AG09309 (cell line): Measurements from ENCODE around the gene DAAM1.

Experiments
- DNase-seq: peaks from one replicate; pipeline ENCODE4 v3.0.0-alpha.2; 2010; ENCODE audit warnings: low read depth
- H3K4me3 ChIP-seq: 2 replicates; pipeline ENCODE4 v1.5.1; 2011; ENCODE audit warnings: mild to moderate bottlenecking, low read depth, low read length, moderate library complexity; ENCODE audit not compliant: control insufficient read depth
- TF ChIP-seq, protein P1 (sequence below): IDR thresholded peaks from 2 replicates; pipeline ENCODE4 v1.5.1; 2011; ENCODE audit warnings: mild to moderate bottlenecking, low read depth, low read length, inconsistent platforms; ENCODE audit not compliant: insufficient read depth, control insufficient read depth; ENCODE audit errors: missing control alignments

Gene DAAM1

DNA sequence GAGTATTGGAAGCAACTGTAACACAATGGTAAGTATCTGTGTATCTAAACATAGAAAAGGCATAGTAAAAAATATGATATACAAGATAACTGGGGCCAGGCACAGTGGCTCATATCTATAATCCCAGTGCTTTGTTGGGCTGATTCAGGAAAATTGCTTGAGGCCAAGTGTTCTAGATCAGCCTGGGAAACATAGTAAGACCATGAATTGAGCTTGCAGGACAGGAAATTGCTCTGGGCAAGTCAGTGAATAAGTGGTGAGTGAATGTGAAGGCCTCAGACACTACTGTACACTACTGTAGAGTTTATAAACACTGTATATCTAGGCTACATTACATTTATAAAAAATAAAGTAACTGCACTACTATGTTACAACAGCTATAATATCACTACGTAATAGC, 201.5 kb downstream of the DAAM1 start:
- TF ChIP-seq, protein P1, sequence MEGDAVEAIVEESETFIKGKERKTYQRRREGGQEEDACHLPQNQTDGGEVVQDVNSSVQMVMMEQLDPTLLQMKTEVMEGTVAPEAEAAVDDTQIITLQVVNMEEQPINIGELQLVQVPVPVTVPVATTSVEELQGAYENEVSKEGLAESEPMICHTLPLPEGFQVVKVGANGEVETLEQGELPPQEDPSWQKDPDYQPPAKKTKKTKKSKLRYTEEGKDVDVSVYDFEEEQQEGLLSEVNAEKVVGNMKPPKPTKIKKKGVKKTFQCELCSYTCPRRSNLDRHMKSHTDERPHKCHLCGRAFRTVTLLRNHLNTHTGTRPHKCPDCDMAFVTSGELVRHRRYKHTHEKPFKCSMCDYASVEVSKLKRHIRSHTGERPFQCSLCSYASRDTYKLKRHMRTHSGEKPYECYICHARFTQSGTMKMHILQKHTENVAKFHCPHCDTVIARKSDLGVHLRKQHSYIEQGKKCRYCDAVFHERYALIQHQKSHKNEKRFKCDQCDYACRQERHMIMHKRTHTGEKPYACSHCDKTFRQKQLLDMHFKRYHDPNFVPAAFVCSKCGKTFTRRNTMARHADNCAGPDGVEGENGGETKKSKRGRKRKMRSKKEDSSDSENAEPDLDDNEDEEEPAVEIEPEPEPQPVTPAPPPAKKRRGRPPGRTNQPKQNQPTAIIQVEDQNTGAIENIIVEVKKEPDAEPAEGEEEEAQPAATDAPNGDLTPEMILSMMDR: no peak
- no peak overlapping the region for H3K4me3 ChIP-seq
- DNase-seq: no peak

DNA sequence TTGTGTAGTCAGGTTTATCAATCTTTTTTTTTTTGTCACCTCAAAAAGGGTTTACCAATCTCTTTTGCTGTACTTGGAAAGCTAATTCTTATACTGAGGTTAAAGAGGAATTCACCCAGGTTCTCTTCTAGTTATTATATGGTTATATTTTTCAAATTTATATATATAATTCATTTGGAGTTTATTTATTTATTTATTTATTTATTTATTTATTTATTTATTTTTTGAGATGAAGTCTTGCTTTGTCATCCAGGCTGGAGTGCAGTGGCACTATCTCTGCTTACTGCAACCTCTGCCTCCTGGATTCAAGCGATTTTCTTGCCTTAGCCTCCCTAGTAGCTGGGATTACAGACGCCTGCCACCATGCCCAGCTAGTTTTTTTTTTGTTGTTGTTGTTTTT, 202.9 kb downstream of the DAAM1 start:
- TF ChIP-seq, protein P1: no peak

DNA sequence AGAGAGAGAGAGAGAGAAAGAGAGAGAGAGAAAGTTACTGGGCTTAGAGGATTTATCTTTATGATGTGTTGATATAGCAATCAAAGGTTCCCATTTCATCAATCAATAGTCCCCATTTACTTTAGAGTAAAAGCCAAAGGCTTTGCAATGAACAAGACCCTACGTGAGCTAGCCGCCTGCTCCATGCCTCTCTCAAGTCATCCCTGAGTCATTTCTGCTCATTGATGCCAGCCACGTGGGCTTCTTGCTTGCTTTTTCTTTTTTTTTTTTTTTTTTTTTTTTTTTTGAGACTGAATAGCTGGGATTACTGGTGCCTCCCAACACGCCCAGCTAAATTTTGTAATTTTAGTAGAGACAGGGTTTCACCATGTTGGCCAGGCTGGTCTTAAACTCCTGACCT, 205.8 kb downstream of the DAAM1 start:
- TF ChIP-seq, protein P1: no peak
- DNase-seq: no peak
- H3K4me3 ChIP-seq: no peak overlapping the region

More for the DNA sequence above, 202.9 kb downstream of the DAAM1 start:
- no peak overlapping the region for H3K4me3 ChIP-seq
- DNase-seq: no peak

DNA sequence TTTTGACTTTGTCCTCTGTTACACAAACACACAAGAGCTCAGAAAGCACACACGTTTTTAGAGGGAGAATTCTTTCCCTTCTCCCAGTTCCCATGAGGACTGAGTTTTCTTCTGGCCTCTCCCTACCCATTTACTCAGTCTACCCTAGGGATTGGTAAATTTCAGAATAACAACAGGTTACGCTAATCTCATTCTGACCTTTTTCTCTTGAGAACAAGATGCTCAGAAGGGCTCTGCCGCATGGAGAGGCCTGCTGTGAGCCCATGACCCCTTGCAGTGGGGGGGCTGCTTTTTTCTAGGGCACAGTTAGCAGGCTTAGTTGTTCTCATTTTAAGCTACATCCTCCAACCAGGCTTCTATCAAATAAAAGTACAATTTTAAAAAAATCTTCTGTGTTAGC, 207.2 kb downstream of the DAAM1 start:
- H3K4me3 ChIP-seq: no peak overlapping the region
- TF ChIP-seq, protein P1: no peak
- no peak for DNase-seq

DNA sequence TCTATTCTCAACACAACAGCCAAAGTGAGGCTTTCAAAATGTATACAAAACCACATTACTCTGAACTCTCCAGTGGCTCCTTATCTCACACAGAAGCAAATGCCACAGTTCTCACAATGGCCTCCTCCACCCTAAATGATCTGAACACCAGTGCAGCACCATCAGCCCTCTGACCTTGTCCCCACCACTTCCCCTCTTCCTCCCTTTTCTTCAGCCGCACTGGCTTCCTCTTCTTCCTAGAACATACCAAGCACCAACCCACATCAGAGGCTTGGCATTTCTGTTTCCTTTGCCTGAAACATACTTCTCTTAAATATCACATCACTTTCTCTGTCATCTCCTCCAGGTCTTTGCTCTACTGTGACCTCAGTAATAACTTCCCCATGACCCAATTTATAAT, 210.4 kb downstream of the DAAM1 start:
- TF ChIP-seq, protein P1: no peak
- DNase-seq: no peak
- no peak overlapping the region for H3K4me3 ChIP-seq

DNA sequence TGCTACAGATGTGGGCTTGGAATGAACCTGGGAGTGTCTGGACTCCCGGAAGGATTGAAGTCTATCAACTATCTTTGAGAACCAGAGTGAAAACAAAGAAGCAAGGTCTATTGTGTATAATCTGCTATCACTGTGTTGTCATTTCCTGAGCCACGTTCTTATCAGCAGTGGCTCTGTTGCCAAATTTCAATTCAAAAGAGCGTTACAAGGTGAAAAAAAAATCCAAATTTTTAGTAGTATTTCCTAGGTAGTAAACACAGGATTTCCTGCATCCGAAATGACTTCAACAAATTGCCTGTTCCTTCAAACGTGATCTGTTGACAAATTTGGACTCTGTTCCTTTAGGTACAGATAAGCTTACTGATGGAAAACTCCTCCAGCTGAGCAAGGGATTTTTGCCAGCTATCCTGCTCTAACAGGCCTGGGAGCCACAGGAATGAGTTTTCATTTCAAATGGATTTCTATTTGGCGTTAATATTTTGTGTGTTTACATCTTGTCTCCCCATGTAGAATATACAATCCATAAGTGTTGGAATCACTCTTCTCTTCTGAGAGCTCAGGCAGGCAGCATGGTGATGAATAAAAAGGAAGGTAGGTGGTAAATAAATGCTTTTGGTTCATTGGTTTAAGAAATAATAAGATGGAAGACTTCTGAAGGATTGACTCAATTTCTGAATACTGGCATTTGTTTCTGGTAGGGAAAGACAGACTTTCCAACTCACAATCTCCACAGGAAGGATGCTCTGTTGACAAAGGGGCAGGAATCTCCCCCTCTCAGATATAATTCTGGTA, 218.2 kb downstream of the DAAM1 start:
- no peak for DNase-seq
- TF ChIP-seq, protein P1: no peak
- no peak overlapping the region for H3K4me3 ChIP-seq
